ENCODE data around the gene SLC26A3. TPM values are rescaled to one million over a fixed set of nuclear protein-coding genes. Genes with fewer than 3 reads are reported as not detected.

SLC26A3 gene
- total RNA-seq, 2 donors from 2014 or later = not detected

DNA sequence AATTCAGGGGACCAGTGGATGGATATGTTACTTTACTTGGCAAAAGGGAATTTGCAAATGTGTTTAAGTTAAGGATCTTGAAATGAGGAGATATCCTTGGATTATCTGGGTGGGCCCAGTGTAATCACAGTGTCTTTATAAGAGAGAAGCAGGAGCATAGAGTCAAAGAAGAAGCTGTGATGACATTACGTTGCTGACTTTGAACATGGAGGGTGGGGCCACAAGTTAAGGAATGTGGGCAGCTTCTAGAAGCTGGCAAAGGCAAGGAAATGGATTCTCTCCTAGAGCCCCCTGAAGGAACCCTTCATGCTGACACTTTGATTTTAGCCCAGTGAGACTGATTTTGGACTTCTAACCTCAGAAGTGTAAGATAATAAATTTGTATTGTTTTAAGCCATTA is 21.8 kb upstream of the SLC26A3 start:
- intact Hi-C loops (cut with DNase I) = no loop called here

GRCh38 chr7:107818622-107819021 is 15.6 kb upstream of the SLC26A3 start:
- intact Hi-C loops (cut with DNase I) = no loop called here

More for the DNA sequence above, 21.8 kb upstream of the SLC26A3 start:
- no peak for DNase-seq (ENCODE audit: low spot score)

GRCh38 chr7:107816011-107816566 is 13.1 kb upstream of the SLC26A3 start:
- intact Hi-C loops (cut with DNase I) = no loop called here
- no peak for DNase-seq (ENCODE audit: low spot score)

More at GRCh38 chr7:107818622-107819021, 15.6 kb upstream of the SLC26A3 start:
- no peak for DNase-seq (ENCODE audit: low spot score)

- DNase-seq (ENCODE audit: low spot score) = no peak
- intact Hi-C loops (cut with DNase I) = no loop called here
Measured at GRCh38 chr7:107815254-107815882, 12.3 kb upstream of the SLC26A3 start.

DNA sequence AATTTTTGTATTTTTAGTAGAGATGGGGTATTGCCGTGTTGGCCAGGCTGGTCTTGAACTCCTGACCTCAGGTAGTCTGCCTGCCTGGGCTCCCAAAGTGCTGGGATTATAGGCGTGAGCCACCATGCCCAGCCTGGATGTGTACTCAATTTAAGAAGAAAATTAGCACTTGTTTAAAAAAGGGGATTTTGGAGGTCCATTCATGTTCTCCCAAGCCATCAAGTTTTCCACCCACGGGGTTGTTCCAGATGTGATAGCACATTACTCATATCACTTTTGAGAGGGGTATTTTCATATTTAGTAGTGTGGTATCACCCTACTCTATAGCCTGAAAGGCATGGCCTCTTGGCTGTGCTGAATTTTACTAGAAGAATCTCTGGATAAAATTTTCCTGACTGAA is 10.5 kb upstream of the SLC26A3 start:
- intact Hi-C loops (cut with DNase I) = no loop called here
- DNase-seq (ENCODE audit: low spot score) = no peak

DNA sequence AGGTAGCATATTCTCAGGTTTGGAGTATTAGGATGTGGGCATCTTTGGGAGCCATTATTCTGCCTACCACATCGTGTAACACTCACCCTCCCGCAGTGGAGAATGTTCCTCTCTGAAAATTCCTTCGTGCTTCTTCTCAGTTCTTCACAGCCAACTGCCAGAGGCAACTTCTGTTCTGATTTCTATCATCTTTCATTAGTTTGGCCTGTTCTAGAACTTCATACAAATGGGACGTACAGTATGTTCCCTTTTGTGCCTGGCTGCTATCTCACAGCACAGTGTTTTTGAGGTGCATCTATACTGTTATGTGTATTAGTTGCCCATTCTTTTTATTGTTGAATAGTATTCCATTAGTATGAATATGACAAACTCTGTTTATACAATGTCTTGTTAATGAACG is 8.9 kb upstream of the SLC26A3 start:
- intact Hi-C loops (cut with DNase I) = no loop called here
- DNase-seq (ENCODE audit: low spot score) = no peak

GRCh38 chr7:107810626-107811025 is 7.6 kb upstream of the SLC26A3 start:
- intact Hi-C loops (cut with DNase I) = no loop called here
- no peak for DNase-seq (ENCODE audit: low spot score)

DNA sequence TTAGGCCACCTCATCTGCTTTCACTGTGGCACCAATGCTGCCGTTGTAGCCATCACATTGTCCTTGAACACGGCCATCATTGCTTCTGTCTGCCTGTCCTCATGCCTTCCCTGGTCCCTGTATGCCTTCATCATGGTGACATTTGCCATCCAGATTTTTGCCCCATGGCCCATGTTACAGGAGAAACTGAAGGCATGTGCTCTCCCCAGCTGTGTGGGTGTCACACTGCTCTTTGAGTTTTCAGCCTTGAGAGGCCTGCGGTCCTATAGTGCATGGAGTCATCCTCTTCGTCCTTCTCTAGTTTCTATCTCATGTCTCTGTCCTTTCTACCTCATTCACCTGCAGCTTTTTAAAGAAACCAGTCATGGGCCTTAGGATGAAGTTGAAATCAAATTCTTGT is 6.2 kb upstream of the SLC26A3 start:
- intact Hi-C loops (cut with DNase I) = no loop called here
- DNase-seq (ENCODE audit: low spot score) = no peak

GRCh38 chr7:107799647-107800264 is 3.3 kb downstream of the SLC26A3 start:
- intact Hi-C loops (cut with DNase I) = no loop called here
- DNase-seq (ENCODE audit: low spot score) = no peak

- intact Hi-C loops (cut with DNase I) = no loop called here
- DNase-seq (ENCODE audit: low spot score) = no peak
Measured at GRCh38 chr7:107792364-107792763, 10.7 kb downstream of the SLC26A3 start.

- DNase-seq (ENCODE audit: low spot score) = no peak
- intact Hi-C loops (cut with DNase I) = no loop called here
Measured at GRCh38 chr7:107789647-107790046, 13.4 kb downstream of the SLC26A3 start.

- intact Hi-C loops (cut with DNase I) = no loop called here
- DNase-seq (ENCODE audit: low spot score) = no peak
Measured at GRCh38 chr7:107788662-107789061, 14.4 kb downstream of the SLC26A3 start.

GRCh38 chr7:107788216-107788615 is 14.8 kb downstream of the SLC26A3 start:
- DNase-seq (ENCODE audit: low spot score) = no peak

GRCh38 chr7:107785926-107786325 is 17.1 kb downstream of the SLC26A3 start:
- intact Hi-C loops (cut with DNase I) = no loop called here
- no peak for DNase-seq (ENCODE audit: low spot score)

More at GRCh38 chr7:107788216-107788615, 14.8 kb downstream of the SLC26A3 start:
- intact Hi-C loops (cut with DNase I) = no loop called here

GRCh38 chr7:107785170-107785569 is 17.9 kb downstream of the SLC26A3 start:
- no peak for DNase-seq (ENCODE audit: low spot score)
- intact Hi-C loops (cut with DNase I) = no loop called here

DNA sequence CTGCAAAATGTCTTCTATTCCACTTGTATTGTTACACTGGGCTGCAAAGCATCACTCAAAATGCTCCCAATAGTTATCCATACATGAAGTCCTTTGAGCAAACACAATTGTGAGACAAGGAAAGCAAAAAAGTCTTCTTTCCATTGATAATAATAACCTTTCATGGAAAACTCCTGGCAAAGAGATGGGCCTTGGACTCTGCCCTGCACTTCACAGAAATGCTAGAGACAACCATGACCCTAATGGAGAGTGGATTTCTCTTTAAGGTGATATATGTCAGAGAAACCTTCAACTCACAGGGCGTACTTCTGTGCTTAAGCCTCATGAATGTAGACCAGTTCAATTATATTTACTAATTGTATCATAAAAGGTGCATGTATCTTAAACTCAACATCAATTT is 19.4 kb downstream of the SLC26A3 start:
- no peak for DNase-seq (ENCODE audit: low spot score)
- intact Hi-C loops (cut with DNase I) = no loop called here

- intact Hi-C loops (cut with DNase I) = no loop called here
- no peak for DNase-seq (ENCODE audit: low spot score)
Measured at GRCh38 chr7:107782374-107782773, 20.6 kb downstream of the SLC26A3 start.

- intact Hi-C loops (cut with DNase I) = no loop called here
- no peak for DNase-seq (ENCODE audit: low spot score)
Measured at GRCh38 chr7:107779647-107780099, 23.4 kb downstream of the SLC26A3 start.

GRCh38 chr7:107778283-107778682 is 24.7 kb downstream of the SLC26A3 start:
- no peak for DNase-seq (ENCODE audit: low spot score)
- intact Hi-C loops (cut with DNase I) = no loop called here

GRCh38 chr7:107777702-107778101 is 25.3 kb downstream of the SLC26A3 start:
- no peak for DNase-seq (ENCODE audit: low spot score)
- intact Hi-C loops (cut with DNase I) = no loop called here

DNA sequence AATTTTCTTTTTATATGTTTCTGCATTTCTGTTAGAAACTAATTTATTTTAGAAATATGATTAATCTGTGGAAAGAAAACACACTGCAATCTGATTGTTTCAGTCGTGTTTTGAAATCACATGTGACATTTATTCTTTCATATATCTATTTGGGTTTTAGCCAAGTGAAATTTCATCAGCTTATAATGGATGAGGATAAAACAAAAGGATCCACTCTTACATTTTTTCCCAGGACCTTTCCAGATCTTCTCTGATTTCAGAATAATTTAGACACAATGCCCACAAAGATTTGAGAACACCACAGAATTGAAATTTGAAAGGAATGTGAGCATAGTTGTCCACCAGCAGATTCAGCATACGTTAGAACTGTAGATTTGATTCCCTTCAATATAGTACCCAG is 30.0 kb downstream of the SLC26A3 start:
- intact Hi-C loops (cut with DNase I) = no loop called here
- DNase-seq (ENCODE audit: low spot score) = no peak

Measured in posterior vena cava (tissue), 2 donors.